CD4-positive, CD25-positive, alpha-beta regulatory T cell (primary cell): ENCODE data around the gene GPR31. TPM values are rescaled to one million over a fixed set of nuclear protein-coding genes. Genes with fewer than 3 reads are reported as not detected.

ENCODE experiments used
- ATAC-seq, 2 donors: fragments of 150-1000 bp; cut with Tn5 transposase; one replicate each; pipeline ENCODE4 v1.10.0; 2021; ENCODE audit warnings: low read depth in 2 of 2, moderate number of reproducible peaks in 2 of 2, moderate library complexity in 1 of 2
- DNase-seq, 3 donors: peaks; one replicate each; pipeline versions ENCODE4 v3.0.0 to v3.0.0-alpha.2; 2012 to 2022; ENCODE audit warnings: mixed read lengths in 1 of 3
- H3K27ac ChIP-seq: one replicate; pipeline ENCODE4 v1.7.0; 2013; ENCODE audit warnings: mild to moderate bottlenecking, low read length; ENCODE audit not compliant: insufficient read depth, poor library complexity, severe bottlenecking
- H3K27me3 ChIP-seq: one replicate; pipeline ENCODE4 v1.7.0; 2013; ENCODE audit warnings: low read length; ENCODE audit not compliant: control insufficient read depth, insufficient read depth
- H3K36me3 ChIP-seq: one replicate; pipeline ENCODE4 v1.7.0; 2013; ENCODE audit warnings: mild to moderate bottlenecking, low read length, moderate library complexity; ENCODE audit not compliant: control insufficient read depth, insufficient read depth
- H3K4me1 ChIP-seq: 2 replicates; pipeline ENCODE4 v1.7.0; 2013; ENCODE audit warnings: mild to moderate bottlenecking, low read length; ENCODE audit not compliant: insufficient read depth, control insufficient read depth, poor library complexity, severe bottlenecking
- H3K4me3 ChIP-seq: one replicate; pipeline ENCODE4 v1.7.0; 2013; ENCODE audit warnings: low read depth, mild to moderate bottlenecking, low read length, moderate library complexity
- H3K9me3 ChIP-seq, 2 experiments: 1 replicate in 1 of 2; 2 replicates in 1 of 2; pipeline ENCODE4 v1.7.0; 2013; ENCODE audit warnings: low read length in 2 of 2, mild to moderate bottlenecking in 1 of 2, moderate library complexity in 1 of 2; ENCODE audit not compliant: control insufficient read depth in 2 of 2
- H3K27ac Mint-ChIP-seq, 3 donors: one replicate each; pipeline ENCODE4 v1.8.0; 2020 to 2022; ENCODE audit warnings: mild to moderate bottlenecking in 3 of 3, mixed read lengths in 3 of 3, moderate library complexity in 2 of 3
- H3K27me3 Mint-ChIP-seq: one replicate; pipeline ENCODE4 v1.8.0; 2022; ENCODE audit warnings: mild to moderate bottlenecking, mixed read lengths
- H3K36me3 Mint-ChIP-seq: one replicate; pipeline ENCODE4 v1.8.0; 2020; ENCODE audit warnings: mixed read lengths
- H3K4me1 Mint-ChIP-seq, 4 donors: one replicate each; pipeline ENCODE4 v1.8.0; 2020 to 2022; ENCODE audit warnings: mixed read lengths in 4 of 4, mild to moderate bottlenecking in 1 of 4
- H3K4me3 Mint-ChIP-seq, 4 donors: one replicate each; pipeline ENCODE4 v1.8.0; 2020 to 2022; ENCODE audit warnings: mild to moderate bottlenecking in 4 of 4, mixed read lengths in 4 of 4, moderate library complexity in 3 of 4
- H3K9me3 Mint-ChIP-seq, 7 donors: one replicate each; pipeline ENCODE4 v1.8.0; 2020 to 2022; ENCODE audit warnings: mixed read lengths in 7 of 7, mild to moderate bottlenecking in 3 of 7, moderate library complexity in 2 of 7
- polyA plus RNA-seq, 4 donors: library from polyadenylated mRNA; unstranded; fragments of 300-500 nt; fragmentation: Illumina TruSeq; gene quantifications; one replicate each; pipeline ENCODE4 v1.2.3, GENCODE V29; 2021
- total RNA-seq: library from RNA; stranded (reverse); gene quantifications from one replicate; pipeline ENCODE4 v1.2.3, GENCODE V29; 2022

GPR31 gene
- total and polyA plus RNA-seq, 5 donors from 2014 or later: not detected

DNA sequence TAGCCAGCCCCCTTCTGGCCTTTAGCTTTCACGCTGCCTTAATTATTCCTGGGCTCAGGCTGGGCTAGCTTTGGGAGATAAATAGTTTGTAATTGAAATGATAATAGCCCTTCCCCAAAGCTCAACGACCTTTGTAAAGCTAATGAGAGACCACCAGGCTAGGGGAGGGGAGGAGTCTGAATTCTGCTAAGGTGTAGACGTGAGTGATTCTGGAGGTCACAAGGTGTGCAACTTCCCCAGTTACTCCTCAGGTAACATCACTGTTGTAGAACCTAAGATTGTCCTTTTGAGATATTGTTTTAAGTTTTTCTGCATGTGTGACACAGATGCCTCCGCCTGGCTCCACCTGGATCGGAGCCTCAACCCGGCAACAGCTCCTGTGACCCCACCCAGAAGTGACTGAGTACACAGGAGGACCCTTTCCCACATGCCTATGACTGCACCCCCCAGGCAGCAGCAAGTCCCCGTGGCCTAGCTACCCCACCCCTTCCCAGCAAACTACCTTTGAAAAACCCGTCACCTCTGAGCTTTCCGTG is 5.8 kb upstream of the GPR31 start:
- Histone ChIP-seq H3K4me1 (no peaks in the 10 kb centered on the region), H3K27me3 (peaks cover 2% of the 10 kb centered on the region), H3K4me3 (no peak overlapping the region), H3K36me3 (no peaks in the 10 kb centered on the region), H3K27ac (no peak overlapping the region), H3K9me3 (no peaks in the 10 kb centered on the region)
- Mint-ChIP-seq H3K27ac (no peak overlapping the region), H3K9me3 (no peaks in the 10 kb centered on the region), H3K36me3 (peaks cover 4% of the 10 kb centered on the region), H3K4me3 (no peak overlapping the region), H3K27me3 (peaks cover 14% of the 10 kb centered on the region), H3K4me1 (no peaks in the 10 kb centered on the region)
- ATAC-seq: no peak
- DNase-seq: no peak

- H3K9me3 ChIP-seq: no peaks in the 10 kb centered on the region
Measured at GRCh38 chr6:167162591-167162990, 4.8 kb upstream of the GPR31 start.

DNA sequence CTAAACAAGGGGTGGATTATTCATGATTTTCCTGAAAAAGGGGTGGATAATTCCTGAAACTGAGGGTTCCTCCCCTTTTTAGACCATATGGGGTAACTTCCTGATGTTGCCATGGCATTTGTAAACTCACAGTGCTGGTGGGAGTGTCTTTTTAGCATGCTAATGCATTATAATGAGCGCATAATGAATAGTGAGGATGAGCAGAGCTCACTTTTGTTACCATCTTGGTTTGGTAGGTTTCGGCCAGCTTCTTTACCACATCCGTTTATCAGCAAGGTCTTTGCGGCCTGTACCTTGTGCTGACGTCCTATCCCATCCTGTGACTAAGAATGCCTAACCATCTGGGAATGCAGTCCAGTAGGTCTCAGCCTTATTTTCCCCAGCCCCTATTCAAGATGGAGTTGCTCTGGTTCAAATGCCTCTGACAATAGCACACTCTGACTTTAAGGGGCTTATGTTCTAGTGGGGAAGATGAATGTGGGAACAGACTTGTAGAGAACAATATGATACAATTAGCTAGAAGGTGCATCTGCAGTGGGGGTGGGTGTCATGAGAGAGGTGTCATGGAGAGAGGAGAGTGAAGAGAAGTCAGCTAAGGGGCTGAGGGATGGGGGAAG is 4.2 kb upstream of the GPR31 start:
- no peak for ATAC-seq
- Histone ChIP-seq H3K36me3 (no peaks in the 10 kb centered on the region), H3K27me3 (peaks cover 2% of the 10 kb centered on the region), H3K4me3 (no peak overlapping the region), H3K4me1 (no peaks in the 10 kb centered on the region), H3K27ac (no peak overlapping the region), H3K9me3 (no peaks in the 10 kb centered on the region)
- Mint-ChIP-seq H3K9me3 (no peaks in the 10 kb centered on the region), H3K4me1 (no peaks in the 10 kb centered on the region), H3K27me3 (peaks cover 14% of the 10 kb centered on the region), H3K36me3 (peaks cover 4% of the 10 kb centered on the region), H3K27ac (peak overlapping the region in 2 of 3 donors; percentile 13 to 29), H3K4me3 (no peak overlapping the region)
- DNase-seq: no peak

More at GRCh38 chr6:167162591-167162990, 4.8 kb upstream of the GPR31 start:
- Mint-ChIP-seq H3K9me3 (no peaks in the 10 kb centered on the region), H3K27me3 (peaks cover 14% of the 10 kb centered on the region), H3K27ac (peak overlapping the region in 1 of 3 donors; percentile 13), H3K36me3 (peaks cover 4% of the 10 kb centered on the region), H3K4me1 (no peaks in the 10 kb centered on the region), H3K4me3 (no peak overlapping the region)
- no peak overlapping the region for H3K27ac ChIP-seq
- H3K4me1 ChIP-seq: no peaks in the 10 kb centered on the region
- no peak for DNase-seq
- H3K27me3 ChIP-seq: peaks cover 2% of the 10 kb centered on the region
- H3K4me3 ChIP-seq: no peak overlapping the region
- no peak for ATAC-seq
- no peaks in the 10 kb centered on the region for H3K36me3 ChIP-seq

GRCh38 chr6:167157414-167157813 is 366 bp downstream of the GPR31 start:
- H3K4me3 ChIP-seq: no peak overlapping the region
- H3K27me3 Mint-ChIP-seq: peaks cover 26% of the 10 kb centered on the region
- peaks cover 4% of the 10 kb centered on the region for H3K36me3 Mint-ChIP-seq
- peaks cover 5% of the 10 kb centered on the region for H3K27me3 ChIP-seq
- no peaks in the 10 kb centered on the region for H3K4me1 ChIP-seq
- H3K27ac Mint-ChIP-seq: peak overlapping the region in 1 of 3 donors; percentile 38
- no peak overlapping the region for H3K27ac ChIP-seq
- H3K9me3 Mint-ChIP-seq: no peaks in the 10 kb centered on the region
- H3K4me3 Mint-ChIP-seq: no peak overlapping the region
- no peaks in the 10 kb centered on the region for H3K36me3 ChIP-seq
- H3K4me1 Mint-ChIP-seq: peaks cover 4 to 11% (median 8%) of the 10 kb centered on the region in 4 donors
- DNase-seq: no peak
- ATAC-seq: no peak
- no peaks in the 10 kb centered on the region for H3K9me3 ChIP-seq

DNA sequence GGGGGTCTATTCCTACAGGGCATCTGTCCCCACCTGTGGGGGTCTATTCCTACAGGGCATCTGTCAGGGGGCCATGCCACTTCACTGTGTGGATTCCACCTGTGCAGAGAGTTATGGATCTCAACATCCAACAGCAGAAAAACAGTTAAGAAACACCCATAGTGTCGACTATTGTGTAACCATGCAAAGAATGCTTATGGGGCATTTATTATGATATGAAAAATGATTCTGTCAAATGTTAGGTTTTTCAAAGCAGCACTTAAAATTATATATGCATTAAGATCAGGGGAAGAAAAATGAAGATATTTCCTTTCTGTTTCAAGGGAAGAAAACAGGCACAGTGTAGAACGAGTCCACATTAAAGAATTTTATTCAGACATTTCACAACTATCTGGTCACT is 2.9 kb downstream of the GPR31 start:
- Histone ChIP-seq H3K36me3 (no peaks in the 10 kb centered on the region), H3K27ac (no peak overlapping the region), H3K27me3 (peaks cover 5% of the 10 kb centered on the region), H3K4me3 (no peak overlapping the region), H3K9me3 (no peaks in the 10 kb centered on the region), H3K4me1 (peaks cover 6% of the 10 kb centered on the region)
- peaks cover 11 to 25% (median 15%) of the 10 kb centered on the region in 4 donors for H3K4me1 Mint-ChIP-seq
- peaks cover 28% of the 10 kb centered on the region for H3K27me3 Mint-ChIP-seq
- H3K36me3 Mint-ChIP-seq: no peaks in the 10 kb centered on the region
- no peaks in the 10 kb centered on the region for H3K9me3 Mint-ChIP-seq
- ATAC-seq (no peak), DNase-seq (no peak)
- no peak overlapping the region for H3K4me3 Mint-ChIP-seq
- peak overlapping the region in 1 of 3 donors; percentile 38 for H3K27ac Mint-ChIP-seq

DNA sequence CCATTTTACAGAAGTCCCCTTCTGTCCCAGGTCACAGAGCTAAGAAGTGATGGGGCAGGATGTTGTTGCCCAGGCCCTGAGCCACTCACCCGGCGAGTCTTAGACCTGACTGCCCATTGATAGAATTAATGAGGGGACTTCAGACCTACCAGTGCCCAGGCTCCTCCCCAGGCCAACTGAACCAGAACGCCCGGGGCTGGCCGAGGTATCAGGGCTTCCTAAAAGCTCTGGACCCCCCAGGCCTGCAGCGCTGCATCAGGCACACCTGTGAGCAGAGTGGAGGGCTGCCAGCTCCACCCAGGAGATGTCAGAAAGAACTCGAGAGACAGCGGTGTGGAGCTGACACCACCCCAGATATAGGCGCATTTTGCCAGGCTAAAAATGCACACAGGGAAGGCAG is 3.5 kb downstream of the GPR31 start:
- Mint-ChIP-seq H3K27ac (no peak overlapping the region), H3K4me3 (no peak overlapping the region), H3K4me1 (peaks cover 11 to 29% (median 15%) of the 10 kb centered on the region in 4 donors), H3K36me3 (no peaks in the 10 kb centered on the region), H3K9me3 (no peaks in the 10 kb centered on the region), H3K27me3 (peaks cover 31% of the 10 kb centered on the region)
- no peak overlapping the region for H3K4me3 ChIP-seq
- DNase-seq (no peak), ATAC-seq (no peak)
- H3K4me1 ChIP-seq: peaks cover 6% of the 10 kb centered on the region
- H3K27ac ChIP-seq: no peak overlapping the region
- no peaks in the 10 kb centered on the region for H3K36me3 ChIP-seq
- no peaks in the 10 kb centered on the region for H3K9me3 ChIP-seq
- peaks cover 5% of the 10 kb centered on the region for H3K27me3 ChIP-seq

GRCh38 chr6:167153521-167153959 is 4.2 kb downstream of the GPR31 start:
- Mint-ChIP-seq H3K36me3 (no peaks in the 10 kb centered on the region), H3K4me3 (peak overlapping the region; percentile 0 to 62 (median 41)), H3K9me3 (no peaks in the 10 kb centered on the region), H3K27me3 (peaks cover 31% of the 10 kb centered on the region), H3K27ac (peak overlapping the region in 1 of 3 donors; percentile 33), H3K4me1 (peaks cover 11 to 29% (median 15%) of the 10 kb centered on the region in 4 donors)
- peaks cover 6% of the 10 kb centered on the region for H3K4me1 ChIP-seq
- H3K9me3 ChIP-seq: no peaks in the 10 kb centered on the region
- H3K27ac ChIP-seq: no peak overlapping the region
- no peaks in the 10 kb centered on the region for H3K36me3 ChIP-seq
- H3K27me3 ChIP-seq: peaks cover 3% of the 10 kb centered on the region
- DNase-seq: peak in 1 of 3 donors; percentile 14
- peak overlapping the region; percentile 58 for H3K4me3 ChIP-seq
- ATAC-seq: peak; percentile 28 to 30

DNA sequence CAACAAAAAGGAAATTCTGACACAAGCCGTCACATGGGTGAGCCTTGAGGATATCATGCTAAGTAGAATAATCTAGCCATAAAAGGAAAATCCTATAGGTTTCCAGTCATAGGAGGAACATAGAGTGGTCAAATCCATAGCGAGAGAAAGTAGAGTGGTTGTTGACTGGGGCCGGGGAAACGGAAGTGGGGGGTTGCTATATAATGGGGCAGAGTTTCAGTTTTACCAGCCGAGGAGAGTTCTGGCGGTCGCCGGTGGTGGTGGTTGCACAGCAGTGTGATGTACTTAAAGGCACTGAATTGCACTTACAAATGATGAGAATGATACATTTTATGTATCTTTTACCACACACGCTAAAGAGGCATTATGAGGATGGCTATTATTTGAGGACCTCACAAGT is 4.9 kb downstream of the GPR31 start:
- Histone ChIP-seq H3K4me1 (peaks cover 6% of the 10 kb centered on the region), H3K9me3 (no peaks in the 10 kb centered on the region), H3K36me3 (no peaks in the 10 kb centered on the region), H3K27me3 (peaks cover 3% of the 10 kb centered on the region), H3K4me3 (peak overlapping the region; percentile 58), H3K27ac (no peak overlapping the region)
- Mint-ChIP-seq H3K27ac (no peak overlapping the region), H3K4me1 (peaks cover 11 to 29% (median 15%) of the 10 kb centered on the region in 4 donors), H3K36me3 (no peaks in the 10 kb centered on the region), H3K27me3 (peaks cover 31% of the 10 kb centered on the region), H3K9me3 (no peaks in the 10 kb centered on the region), H3K4me3 (peak overlapping the region; percentile 0 to 53 (median 29))
- DNase-seq (no peak), ATAC-seq (no peak)
